HG03045 (cell line): Measurements from ENCODE around the gene SLC24A3.

Source experiments
- ATAC-seq: cut with Tn5 transposase; IDR thresholded peaks from one replicate; pipeline ENCODE4 v1.9.1; 2021; ENCODE audit warnings: mild to moderate bottlenecking, moderate library complexity; ENCODE audit not compliant: unreplicated experiment

Gene SLC24A3

DNA sequence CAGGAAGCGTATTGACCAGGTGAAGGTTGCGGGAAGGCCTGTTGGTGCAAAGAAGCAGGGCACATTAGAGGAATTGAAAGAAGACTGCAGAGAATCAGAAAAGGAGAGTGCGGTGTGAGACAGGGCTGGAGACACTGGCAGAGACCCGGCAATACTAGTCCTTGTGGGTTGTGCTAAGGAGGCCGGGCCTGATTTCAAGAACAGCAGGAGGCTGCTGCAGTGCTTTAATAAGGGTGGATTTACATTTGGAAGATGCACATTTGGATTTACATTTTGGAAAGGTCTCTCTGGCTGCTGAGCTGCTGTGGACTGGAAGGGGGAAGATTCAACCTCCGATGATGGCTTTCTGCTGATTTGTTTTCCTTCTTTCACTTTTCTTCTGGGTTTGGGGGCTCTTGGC is 167.8 kb downstream of the SLC24A3 start:
- no peak for ATAC-seq

DNA sequence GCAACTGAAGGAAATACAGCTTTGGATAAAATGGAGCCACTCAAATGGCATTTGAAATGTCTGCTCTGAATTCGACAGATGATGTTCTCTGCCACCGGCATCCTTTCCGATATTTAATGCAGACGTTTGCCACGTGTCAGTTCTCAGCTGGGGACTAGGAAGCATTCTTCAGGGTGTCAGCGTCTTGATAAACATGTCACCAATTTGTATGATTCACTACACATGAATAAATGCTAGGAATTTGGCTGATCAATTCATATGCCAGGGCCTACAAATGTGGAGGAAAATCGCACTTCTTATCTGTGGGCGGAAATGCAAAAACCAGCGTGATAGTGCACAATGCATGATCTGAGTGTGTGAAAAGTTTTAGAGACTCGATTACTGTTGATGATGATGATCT is 169.5 kb downstream of the SLC24A3 start:
- ATAC-seq, result no peak

DNA sequence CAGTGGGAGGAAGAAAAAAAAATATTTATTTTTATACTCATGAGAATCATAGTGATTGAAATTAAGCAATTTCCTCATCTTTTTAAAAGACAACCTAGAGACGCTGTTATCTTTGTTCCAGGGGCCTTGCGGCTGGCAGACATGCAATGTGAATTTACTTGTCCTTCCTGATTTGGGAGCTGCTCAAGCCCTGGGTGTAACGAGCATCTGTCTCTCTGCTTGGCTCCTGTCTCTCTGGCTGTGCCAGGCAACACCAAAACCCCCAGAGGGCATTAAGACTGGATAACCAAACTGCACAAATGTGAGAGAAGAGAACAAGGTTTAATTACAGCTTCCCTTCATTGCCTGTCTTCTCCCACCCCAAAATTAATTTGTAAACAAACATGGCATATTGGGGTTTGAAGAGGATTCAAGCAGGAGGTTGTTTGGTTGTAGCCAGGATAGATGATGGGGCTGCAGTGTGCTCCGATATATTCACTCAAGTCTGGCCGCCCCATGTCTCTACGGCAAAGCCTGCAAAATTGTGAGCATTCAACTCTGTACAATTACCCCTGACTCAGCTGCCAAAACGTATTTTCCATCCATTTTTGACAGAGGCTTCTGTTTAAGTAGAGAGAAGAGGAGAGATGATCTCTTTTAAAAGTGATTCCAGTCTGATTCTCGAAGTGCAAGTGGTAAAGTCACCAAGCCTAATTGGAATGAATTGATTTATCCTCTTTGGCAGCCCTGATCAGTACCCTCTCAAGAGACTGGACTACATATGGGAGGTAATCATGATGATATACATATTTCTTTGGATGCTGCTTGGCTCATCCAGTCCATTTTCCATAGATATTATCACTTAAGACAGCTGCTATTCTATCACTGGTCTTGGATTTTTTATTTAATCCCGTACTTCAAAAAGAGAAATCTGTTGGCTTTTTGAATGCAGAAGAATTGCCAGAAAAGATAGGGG is 170.2 kb downstream of the SLC24A3 start:
- ATAC-seq, result no peak

DNA sequence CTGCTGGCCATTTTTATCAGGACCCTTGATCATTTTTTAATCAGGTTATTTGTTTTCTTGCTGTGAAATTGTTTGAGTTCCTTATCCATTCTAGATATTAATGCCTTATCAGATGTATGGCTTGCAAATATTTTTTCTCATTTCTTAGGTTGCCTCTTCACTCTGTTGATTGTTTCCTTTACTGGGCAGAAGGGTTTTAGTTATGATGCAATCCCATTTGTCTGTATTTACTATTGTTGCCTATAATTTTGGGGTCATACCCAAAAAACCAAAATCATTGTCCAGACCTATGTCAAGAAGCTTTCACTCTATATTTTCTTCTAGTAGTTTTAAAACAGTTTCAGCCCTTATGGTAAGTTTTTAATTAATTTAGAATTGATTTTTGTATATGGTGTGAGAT is 172.5 kb downstream of the SLC24A3 start:
- ATAC-seq, result no peak

DNA sequence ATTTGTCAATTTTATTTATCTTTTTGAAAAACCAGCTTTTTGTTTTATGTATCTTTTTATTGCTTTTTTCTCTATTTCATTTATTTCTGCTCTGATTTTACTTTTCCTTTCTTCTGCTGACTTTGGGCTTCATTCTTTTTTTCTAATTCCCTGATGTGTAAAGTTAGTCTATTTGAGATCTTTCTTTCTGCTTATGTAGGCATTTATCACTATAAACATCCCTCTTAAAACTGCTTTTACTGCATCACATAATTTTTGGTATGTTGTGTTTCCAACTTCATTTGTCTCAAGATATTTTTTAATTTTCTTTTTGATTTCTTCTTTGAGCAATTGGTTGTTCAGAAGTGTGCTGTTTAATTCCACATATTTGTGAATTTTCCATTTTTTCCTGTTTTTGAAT is 174.8 kb downstream of the SLC24A3 start:
- no peak for ATAC-seq

DNA sequence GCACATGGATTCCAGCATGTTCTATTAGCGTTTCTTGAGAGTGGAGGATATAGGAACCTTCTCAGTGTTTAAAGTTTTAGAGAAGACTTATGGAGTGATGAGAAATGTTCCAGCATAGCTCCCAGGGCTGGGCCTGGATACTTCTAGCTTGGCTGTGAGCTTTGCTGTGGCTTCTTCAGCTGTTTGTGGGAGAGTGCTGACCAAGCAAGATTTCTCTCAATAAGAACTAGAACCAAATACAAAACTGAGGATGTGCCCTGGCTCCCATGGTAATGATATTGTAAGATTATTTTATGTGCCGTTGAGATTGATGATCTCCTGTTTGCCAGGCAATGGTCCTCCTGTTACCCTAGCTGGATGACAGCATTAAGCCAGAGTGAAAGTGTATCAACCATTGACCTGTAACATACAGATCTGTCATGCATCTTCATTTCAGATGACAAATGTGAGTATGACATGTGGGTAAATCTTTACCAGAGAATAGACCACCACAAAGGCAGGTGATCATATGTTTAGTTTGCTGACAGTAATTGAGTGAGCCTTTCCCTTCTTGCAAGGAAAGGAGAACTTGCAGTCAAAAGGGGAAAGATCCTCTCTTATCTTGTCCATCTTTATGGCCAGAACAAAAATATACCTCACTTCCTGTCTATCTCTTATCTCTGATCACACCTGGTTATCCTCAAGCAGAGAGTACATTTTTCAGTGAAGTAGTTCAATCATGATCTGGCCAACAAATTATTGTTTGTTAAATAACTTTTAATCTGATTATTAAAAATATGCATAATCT is 180.1 kb downstream of the SLC24A3 start:
- no peak for ATAC-seq

DNA sequence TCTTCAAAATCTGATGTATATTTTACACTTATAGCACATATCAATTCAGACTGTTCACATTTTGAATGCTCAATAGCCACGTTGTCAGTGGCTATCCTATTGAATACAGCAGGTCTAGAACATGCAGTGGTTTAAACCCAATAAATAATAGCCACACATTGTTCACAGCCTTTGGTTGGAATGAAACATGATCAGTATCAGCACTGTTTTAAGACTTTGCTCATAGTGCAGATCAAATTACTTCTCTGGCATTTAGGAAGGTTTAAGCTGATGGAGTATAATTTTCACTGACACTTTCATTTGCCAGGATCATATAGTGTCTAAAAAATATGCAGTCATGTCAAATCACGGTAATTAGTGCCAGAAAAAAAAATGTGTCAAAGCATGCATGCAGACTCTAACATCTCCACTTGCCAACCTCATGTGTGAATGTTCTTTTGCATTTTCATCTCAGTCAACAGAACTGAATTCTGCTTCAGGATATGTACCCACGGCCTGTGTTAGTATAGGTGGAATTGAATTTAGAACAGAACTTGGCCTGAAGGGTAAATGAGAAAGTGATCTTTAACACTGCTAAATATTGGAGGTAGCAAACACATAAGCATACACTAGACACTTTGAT is 184.1 kb downstream of the SLC24A3 start:
- no peak for ATAC-seq

DNA sequence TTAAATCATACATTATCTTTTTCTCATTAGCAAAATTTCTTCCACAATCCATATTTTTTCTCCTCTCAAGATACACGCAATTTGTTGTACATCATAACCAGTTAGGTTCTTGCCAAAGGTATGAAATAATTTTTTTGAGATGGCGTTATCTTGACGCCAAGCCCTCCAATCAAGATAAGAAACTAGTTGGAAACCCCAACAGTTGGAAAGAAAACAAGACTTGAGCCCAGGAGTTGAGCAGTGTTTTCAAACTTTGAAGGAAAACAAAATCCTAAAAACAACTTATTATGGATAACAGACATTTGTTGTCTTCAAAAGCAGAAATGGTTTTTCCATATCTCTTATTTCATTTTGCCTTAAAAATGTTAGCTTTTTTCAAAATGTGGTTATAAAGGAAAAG is 184.8 kb downstream of the SLC24A3 start:
- no peak for ATAC-seq

DNA sequence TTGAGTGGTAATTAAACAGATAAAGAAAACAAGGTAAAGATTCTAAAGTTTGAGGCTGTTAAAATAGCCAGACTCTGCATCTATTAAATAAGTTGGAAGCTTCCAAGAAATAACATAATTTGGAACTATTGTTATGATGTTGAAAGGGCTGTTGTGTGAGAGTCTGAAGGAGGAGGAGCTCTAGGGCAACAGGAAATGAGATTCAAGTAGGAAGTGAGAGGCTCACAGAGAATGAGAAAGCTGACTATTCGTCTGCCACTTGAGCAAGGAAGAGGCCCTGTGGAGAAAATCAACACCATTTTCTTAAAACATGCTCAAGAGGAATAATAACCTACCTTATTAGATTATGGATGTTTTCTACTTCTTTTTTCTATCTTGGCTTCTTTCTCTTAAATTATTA is 185.2 kb downstream of the SLC24A3 start:
- ATAC-seq, result no peak

DNA sequence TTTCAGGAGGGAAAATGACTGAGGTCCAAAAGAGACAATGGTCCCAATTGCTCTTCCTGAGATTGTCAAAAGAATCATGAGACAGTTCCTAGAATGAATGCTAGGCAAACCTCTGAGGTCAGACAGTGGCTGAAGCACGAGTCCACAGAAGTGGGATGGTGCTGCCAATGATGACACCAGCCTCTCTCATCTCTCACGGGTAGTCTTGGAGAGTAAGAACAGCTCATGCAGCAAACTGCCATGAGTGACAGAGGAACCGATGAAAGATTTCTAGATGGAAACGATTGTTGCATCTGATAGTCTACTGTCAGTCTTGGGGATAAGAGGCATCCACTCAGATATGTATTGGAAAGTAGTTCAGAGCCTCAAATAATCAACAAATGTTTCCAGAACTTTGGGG is 188.7 kb downstream of the SLC24A3 start:
- ATAC-seq, result no peak

DNA sequence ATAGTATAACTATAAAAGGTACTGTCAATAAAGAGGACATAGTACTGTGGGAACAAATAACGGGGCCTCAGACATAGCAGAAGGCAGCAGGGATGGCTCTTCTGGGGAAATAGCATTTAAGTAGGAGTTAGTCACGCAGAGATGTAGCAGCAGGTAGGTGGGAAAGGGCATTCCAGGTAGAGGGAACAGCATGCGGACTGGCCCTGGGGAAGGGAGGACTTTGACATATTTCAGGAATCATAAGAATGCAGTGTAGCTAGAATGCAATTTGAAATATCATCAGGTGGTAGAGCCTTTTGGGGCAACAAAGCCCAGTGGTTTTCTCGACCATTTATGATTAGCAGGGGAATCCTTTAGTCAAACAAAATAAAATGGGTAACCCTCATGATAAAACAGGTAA is 191.1 kb downstream of the SLC24A3 start:
- no peak for ATAC-seq

DNA sequence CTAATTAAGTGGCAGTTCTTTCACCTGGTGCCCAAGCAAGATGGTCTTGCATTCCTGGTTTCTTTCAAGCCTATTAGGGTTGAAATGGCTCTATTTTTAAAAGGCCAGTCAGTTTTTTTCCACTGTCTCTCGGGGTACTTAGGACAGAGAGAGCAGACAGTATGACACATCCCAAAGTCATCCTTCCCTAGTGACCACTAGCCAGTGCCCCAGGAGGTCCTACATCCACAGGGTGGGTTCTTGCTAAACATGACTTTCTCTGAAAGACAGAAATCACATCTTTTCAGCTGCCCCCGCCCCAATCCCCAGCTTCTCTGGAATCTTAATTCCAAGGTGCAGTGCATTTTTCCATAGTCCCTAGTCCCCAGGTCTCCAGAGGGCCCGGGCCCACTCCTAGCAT is 192.4 kb downstream of the SLC24A3 start:
- ATAC-seq, result no peak

DNA sequence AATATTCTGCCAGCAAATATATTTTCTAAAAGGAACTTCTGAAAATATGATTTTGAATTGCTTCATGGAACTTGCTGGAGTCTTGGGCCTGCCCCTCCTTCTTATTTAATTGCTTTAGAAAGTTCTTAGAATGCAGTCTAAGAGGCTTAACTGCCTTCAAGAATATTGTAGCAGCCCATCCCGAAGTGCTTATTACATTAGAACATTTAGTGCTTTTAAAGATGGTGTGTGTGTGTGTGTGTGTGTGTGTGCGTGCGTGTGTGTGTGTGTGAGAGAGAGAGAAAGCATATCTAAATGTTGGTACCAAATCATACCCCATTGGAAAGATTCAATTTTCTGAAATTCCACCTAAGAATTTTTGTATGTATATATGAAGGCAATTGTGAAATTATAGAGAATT is 193.5 kb downstream of the SLC24A3 start:
- ATAC-seq, result no peak

DNA sequence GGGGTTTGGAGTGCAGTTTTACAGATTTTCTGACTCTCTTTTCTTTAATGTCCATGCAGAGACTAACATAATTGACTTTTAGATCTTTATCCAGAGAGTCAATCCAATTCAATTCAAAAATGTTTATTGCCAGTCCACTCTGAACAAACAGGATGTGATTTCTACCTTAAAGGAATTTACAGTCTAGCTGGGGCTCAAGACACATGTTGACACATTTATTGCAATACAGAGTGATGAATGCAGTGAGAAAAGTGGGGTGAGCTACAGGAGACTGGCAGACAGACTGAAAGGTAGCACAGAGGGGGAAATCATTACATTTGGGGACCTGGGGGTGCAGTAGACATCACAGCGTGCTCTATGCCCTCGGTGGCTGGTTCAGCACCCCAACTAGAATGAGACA is 193.9 kb downstream of the SLC24A3 start:
- no peak for ATAC-seq

DNA sequence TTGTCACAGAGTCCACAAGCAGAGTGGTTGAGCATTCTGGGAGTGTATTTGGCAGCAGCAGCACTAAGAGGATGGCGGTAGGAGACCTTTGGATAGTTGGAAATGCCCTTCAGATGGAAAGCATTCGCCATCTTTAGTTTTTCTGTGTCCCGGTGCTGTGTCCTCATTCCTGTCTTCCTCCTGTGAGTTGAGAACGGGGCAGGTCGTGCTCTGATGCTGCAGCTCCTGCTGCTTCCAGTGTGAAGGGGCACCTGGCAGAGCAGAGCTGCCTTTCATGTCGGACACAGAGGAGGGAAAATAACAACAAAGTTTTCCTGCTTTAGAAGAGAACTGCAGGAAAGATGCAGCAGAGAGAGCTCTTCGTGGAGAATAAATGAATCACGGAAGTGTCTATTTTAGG is 194.8 kb downstream of the SLC24A3 start:
- no peak for ATAC-seq

DNA sequence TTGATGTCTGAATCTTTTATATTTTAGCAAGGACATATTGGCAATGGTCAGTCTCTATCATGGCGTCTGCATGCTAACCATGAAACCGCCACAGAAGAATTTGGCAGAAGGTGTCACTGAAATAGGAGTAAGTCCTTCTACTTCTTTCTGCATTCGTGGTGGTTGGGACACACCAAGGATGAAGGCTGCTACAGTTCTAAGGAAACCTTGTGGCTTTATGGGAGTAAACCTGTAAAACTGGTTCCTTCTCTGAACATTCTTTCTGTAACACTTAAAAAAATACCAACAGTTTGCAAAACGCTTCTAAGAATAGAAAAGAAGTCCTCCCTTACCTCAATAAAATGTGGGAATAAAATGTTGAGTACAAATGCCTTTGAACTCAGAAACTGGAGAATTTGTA is 195.3 kb downstream of the SLC24A3 start:
- no peak for ATAC-seq

DNA sequence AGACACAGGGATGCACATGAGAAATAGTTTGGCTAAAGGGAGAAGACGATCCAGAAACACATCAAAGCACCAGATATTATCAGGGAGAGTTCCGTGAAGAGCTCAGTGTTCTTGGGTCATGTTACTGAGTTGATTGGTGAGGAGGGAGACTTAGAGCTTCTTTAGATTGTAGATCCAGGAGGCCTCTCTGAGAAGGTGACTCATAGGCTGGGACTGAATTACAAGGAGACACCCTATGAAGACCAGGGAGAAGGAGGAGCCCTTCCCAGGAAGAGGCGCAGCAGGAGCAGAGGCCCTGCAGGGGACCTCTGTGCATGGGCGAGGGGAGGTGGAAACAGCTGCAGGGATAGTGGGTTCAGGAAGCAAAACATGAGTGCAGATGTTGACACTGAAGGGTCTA is 196.5 kb downstream of the SLC24A3 start:
- ATAC-seq, result no peak

DNA sequence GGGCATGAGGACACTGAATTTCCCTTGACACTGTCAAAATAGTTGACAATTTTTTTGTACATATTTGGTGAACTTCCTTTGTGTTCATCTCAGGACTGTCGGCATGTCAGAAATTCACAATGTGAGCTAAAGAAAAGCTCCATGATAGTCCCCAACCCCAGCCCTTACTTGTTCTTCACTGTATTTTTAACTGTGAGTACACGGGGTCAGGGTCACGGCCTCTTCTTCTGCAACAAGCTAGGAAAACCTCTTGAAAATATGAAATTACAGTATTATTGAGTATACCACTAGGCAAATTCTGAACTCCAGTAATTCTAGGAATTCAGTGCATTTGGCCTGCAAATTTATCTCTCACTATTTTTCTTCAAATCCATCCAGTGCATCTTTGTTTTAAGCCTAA is 199.4 kb downstream of the SLC24A3 start:
- no peak for ATAC-seq

DNA sequence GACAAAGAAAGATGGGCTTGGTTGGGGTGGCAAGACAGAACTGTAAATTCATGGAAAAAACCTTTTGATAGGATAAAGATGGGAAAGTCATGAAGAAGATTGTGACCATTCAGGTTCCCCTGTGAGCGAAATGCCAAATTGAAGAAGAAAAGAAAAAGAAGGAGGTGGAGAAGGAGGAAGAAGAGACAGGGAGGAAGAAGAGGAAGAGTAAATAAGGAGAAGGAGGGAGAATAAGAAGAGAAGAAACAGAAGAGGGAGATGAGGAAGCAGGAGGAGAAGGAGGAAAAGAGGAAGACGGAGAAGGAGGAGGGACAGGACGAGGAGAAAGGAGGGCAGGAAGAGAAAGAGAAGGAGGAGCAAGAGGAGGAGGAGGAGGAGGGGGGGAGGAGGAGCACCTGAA is 199.8 kb downstream of the SLC24A3 start:
- no peak for ATAC-seq

DNA sequence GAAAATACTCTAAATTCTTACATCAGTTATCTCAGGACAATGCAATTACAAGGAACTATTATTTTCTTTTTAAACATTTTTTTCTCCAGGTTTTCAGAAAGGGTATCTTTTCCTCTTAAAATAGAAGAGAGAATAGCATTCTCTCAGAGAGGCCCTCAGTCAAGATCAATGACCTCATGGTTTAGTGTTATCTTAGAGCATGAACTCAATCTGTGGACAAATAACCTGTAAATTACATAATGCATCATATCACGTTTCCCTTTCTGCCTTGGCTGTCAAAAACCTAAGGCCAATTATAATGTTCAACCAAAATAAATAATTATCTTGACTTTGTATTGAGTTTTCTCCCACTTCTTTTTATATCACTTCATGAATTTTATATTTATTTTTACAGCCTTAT is 202.2 kb downstream of the SLC24A3 start:
- no peak for ATAC-seq

DNA sequence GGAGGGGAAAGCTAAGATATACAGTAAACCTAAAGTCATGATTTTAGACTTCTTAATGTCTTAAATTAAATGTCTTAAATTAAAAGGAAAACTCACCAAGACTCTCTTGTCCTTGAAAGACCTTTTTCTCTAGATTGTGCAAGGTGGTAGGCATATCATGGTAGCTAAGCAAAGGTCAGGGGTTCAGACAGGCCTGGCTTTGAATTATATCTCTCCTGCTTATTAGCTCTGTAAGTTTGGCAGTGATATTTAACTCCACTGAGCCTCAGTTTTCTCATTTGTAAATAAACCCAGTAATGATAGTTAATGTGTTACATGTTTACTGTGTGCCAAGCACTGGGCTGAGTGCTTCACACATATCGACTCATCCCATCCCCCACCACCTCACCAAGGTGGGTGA is 203.3 kb downstream of the SLC24A3 start:
- no peak for ATAC-seq

DNA sequence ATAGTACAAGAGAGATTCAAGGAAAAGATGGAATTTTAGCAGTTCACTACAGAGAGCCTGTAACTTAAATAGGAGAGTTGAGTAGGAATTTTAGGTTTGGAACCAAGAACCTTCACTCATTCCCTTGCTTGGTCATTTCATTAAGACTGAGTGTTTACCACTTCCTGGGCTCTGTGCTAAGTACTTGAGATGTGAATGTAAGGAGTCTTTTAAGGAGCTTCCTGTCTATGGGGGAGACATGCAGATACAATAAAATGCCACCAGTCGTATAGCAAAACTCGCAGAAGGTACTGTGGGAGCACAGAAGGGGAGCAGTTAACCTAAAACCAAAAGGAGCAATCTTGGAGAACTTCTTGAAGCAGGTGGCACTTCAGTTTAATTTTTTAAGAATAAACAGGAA is 204.2 kb downstream of the SLC24A3 start:
- no peak for ATAC-seq
